C4-2B (cell line): ENCODE data around the gene LRRIQ3.

Experiments
- H3K27ac ChIP-seq: fragments of 450-650 bp; 2 replicates; pipeline ENCODE4 v1.5.1; 2017
- CTCF ChIP-seq: fragments of 450-650 bp; conservative IDR thresholded peaks from 2 replicates; pipeline ENCODE4 v1.5.1; 2017; ENCODE audit warnings: mild to moderate bottlenecking
- ZFX ChIP-seq: fragments of 450-650 bp; IDR thresholded peaks from 2 replicates; pipeline ENCODE4 v1.6.1; 2017

Gene LRRIQ3

GRCh38 chr1:74223453-74223852 is 25.5 kb upstream of the LRRIQ3 start:
- no peak overlapping the region for H3K27ac ChIP-seq
- no peak for TF ChIP-seq CTCF
- TF ChIP-seq ZFX, result no peak

GRCh38 chr1:74222701-74223100 is 24.7 kb upstream of the LRRIQ3 start:
- no peak overlapping the region for H3K27ac ChIP-seq
- no peak for TF ChIP-seq CTCF
- TF ChIP-seq ZFX, result no peak

- no peak for TF ChIP-seq CTCF
- TF ChIP-seq ZFX, result no peak
- no peak overlapping the region for H3K27ac ChIP-seq
Measured at GRCh38 chr1:74215229-74215628, 17.3 kb upstream of the LRRIQ3 start.

- H3K27ac ChIP-seq, result no peak overlapping the region
- TF ChIP-seq CTCF (no peak), ZFX (no peak)
Measured at GRCh38 chr1:74205266-74205665, 7.3 kb upstream of the LRRIQ3 start.

GRCh38 chr1:74199504-74199903 is 1.5 kb upstream of the LRRIQ3 start:
- TF ChIP-seq ZFX (no peak), CTCF (no peak)
- H3K27ac ChIP-seq, result no peak overlapping the region

GRCh38 chr1:74197255-74197654 is 721 bp downstream of the LRRIQ3 start:
- no peak overlapping the region for H3K27ac ChIP-seq
- TF ChIP-seq CTCF (no peak), ZFX (no peak)

GRCh38 chr1:74195339-74195738 is 2.6 kb downstream of the LRRIQ3 start:
- H3K27ac ChIP-seq, result no peak overlapping the region
- TF ChIP-seq CTCF (no peak), ZFX (no peak)
